GM18508 (cell line): ENCODE data around the gene SFT2D2.

Experiments
- ATAC-seq: cut with Tn5 transposase; IDR thresholded peaks from one replicate; pipeline ENCODE4 v1.9.1; 2021; ENCODE audit warnings: moderate number of reproducible peaks; ENCODE audit not compliant: insufficient read depth, unreplicated experiment

The SFT2D2 gene

DNA sequence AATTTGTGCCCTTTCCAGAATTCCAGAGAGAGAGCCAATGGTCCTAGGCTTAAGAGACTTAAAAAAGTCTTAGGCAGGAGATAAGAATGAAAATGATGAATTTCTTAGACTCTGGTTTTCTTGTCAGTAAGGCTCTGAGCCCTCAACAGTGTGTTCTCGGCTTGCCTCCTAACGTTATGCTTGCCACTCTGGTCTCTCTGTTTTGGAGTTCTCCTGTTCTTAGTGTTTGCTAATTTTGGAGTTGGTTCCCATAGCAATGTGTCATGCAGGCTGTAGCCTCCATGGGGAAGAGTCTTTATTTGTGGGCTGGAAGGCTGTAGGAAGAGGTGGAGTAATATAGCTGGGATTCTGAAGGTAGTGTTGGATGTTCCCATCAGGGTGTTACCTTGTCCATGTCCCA, 74.8 kb downstream of the SFT2D2 start:
- no peak for ATAC-seq

DNA sequence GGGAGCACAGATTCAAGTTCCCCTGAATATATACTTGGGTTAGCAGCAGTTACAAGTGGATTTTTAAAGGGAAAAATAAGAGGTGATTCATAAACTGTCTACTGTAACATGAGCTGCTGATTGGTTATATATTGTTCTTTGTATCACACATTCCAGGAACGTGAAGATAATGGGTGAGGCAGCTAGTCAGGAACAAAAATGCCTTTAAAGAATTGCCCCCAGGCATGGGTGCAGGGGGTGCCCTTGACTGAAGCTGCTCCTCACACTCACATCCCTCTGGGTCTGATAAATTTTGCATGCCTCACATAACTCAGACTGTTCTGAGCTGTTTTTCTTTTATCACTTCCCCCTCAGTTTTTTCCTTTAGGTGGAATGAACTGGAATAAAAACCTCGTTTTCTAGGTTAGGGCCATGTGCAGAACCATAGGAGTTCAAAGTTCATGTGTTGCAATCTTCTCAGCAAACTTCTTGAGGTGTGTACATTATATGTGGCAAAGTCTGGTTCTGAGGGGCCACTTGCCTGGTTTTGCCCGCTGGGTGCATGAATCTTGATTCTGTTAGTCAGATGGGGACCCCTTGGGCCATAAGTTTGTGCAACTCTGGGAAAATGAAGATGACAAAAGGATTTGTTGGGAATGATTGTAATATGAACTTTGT, 76.0 kb downstream of the SFT2D2 start:
- ATAC-seq, result no peak
